ENCODE data around the gene UTP4.
"Not testable (repeated sequence)": the region's sequence is repeated elsewhere in the genome, so short reads cannot be mapped to it uniquely, and the experiment has no call there.

The UTP4 gene

DNA sequence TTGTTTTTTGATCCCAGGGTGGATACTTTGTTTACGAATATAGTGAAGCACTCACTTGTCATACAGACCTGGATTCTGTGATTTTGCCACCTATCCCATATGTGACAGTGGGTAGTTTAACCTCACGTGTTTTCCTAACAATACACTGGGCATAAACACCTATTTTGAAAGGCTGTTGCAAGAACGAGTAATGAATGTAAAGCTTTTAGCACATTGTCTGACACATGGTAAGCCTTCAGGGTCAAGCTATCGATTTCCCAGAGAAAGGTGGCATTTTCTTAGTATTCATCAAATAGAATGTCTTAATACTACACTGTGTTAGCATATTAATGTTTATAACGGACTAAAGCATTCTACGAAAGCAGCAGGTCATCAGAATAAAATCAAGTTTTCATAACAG lies 2.0 kb upstream of the UTP4 start:
- TF ChIP-seq, protein P1, sequence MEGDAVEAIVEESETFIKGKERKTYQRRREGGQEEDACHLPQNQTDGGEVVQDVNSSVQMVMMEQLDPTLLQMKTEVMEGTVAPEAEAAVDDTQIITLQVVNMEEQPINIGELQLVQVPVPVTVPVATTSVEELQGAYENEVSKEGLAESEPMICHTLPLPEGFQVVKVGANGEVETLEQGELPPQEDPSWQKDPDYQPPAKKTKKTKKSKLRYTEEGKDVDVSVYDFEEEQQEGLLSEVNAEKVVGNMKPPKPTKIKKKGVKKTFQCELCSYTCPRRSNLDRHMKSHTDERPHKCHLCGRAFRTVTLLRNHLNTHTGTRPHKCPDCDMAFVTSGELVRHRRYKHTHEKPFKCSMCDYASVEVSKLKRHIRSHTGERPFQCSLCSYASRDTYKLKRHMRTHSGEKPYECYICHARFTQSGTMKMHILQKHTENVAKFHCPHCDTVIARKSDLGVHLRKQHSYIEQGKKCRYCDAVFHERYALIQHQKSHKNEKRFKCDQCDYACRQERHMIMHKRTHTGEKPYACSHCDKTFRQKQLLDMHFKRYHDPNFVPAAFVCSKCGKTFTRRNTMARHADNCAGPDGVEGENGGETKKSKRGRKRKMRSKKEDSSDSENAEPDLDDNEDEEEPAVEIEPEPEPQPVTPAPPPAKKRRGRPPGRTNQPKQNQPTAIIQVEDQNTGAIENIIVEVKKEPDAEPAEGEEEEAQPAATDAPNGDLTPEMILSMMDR (IDR thresholded peaks at IDR 0.05; ENCODE audit: low read depth, low read length, missing control alignments), result no peak
- in situ Hi-C loops (cut with HindIII; ENCODE audit: low sequenced_read_pairs), result no loop called here
- H3K4me3 ChIP-seq (ENCODE audit: low read depth, low read length), result peak overlapping the region; percentile 82
- DNase-seq (ENCODE audit: low read depth), result no peak

GRCh38 chr16:69131167-69131838 lies 1.1 kb upstream of the UTP4 start:
- in situ Hi-C loops (cut with HindIII; ENCODE audit: low sequenced_read_pairs), result no loop called here
- TF ChIP-seq, protein P1 (IDR thresholded peaks at IDR 0.05; ENCODE audit: low read depth, low read length, missing control alignments), result no peak
- DNase-seq (ENCODE audit: low read depth), result no peak

GRCh38 chr16:69131839-69132423 lies 518 bp upstream of the UTP4 start:
- TF ChIP-seq, protein P1 (IDR thresholded peaks at IDR 0.05; ENCODE audit: low read depth, low read length, missing control alignments), result no peak

More at GRCh38 chr16:69131167-69131838, 1.1 kb upstream of the UTP4 start:
- peak overlapping the region; percentile 82 for H3K4me3 ChIP-seq (ENCODE audit: low read depth, low read length)

GRCh38 chr16:69133373-69133954 lies 1.0 kb downstream of the UTP4 start:
- DNase-seq (ENCODE audit: low read depth), result no peak
- TF ChIP-seq, protein P1 (IDR thresholded peaks at IDR 0.05; ENCODE audit: low read depth, low read length, missing control alignments), result no peak
- in situ Hi-C loops (cut with HindIII; ENCODE audit: low sequenced_read_pairs), result no loop called here
- peak overlapping the region; percentile 82 for H3K4me3 ChIP-seq (ENCODE audit: low read depth, low read length)

More at GRCh38 chr16:69131839-69132423, 518 bp upstream of the UTP4 start:
- DNase-seq (ENCODE audit: low read depth), result peak; percentile 38
- peak overlapping the region; percentile 82 for H3K4me3 ChIP-seq (ENCODE audit: low read depth, low read length)
- in situ Hi-C loops (cut with HindIII; ENCODE audit: low sequenced_read_pairs), result no loop called here

DNA sequence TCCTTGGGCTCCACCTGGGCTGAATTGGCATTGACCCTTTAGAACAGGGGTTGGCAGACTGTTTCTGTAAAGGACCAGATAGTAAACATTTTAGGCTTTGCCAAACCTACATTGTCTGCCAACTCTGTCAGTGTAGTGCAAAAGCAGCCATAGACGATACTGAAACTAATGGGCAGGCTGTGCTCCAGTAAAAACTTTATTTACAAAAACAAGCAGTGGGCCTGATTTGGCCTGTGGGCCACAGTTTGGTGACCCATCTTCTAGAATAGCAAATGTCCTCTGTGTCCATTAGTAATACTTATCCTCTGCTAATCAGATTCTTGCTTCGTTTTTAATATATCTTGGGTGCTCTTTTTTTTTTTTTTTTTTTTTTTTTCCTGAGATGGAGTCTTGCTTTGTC lies 6.2 kb downstream of the UTP4 start:
- in situ Hi-C loops (cut with HindIII; ENCODE audit: low sequenced_read_pairs), result no loop called here
- no peak for DNase-seq (ENCODE audit: low read depth)
- TF ChIP-seq, protein P1 (IDR thresholded peaks at IDR 0.05; ENCODE audit: low read depth, low read length, missing control alignments), result no peak
- no peak overlapping the region for H3K4me3 ChIP-seq (ENCODE audit: low read depth, low read length)

DNA sequence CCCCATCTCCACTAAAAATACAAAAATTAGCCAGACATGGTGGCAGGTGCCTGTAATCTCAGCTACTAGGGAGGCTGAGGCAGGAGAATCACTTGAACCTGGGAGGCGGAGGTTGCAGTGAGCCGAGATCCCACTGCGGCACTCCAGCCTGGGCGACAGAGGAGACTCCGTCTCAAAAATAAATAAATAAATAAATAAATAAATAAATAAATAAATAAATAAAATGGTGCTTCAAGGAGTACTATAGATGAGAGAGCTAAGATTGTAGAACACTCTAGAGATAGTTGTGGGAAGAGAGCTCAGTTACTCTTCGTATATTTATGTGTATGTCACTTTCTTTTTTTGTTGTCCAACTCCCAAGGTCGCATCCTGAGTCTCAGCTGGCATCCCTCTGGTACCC lies 7.0 kb downstream of the UTP4 start:
- DNase-seq (ENCODE audit: low read depth); in situ Hi-C loops (cut with HindIII; ENCODE audit: low sequenced_read_pairs); H3K4me3 ChIP-seq (ENCODE audit: low read depth, low read length): not testable (repeated sequence)

- TF ChIP-seq, protein P1 (IDR thresholded peaks at IDR 0.05; ENCODE audit: low read depth, low read length, missing control alignments), result no peak
- in situ Hi-C loops (cut with HindIII; ENCODE audit: low sequenced_read_pairs), result no loop called here
- no peak for DNase-seq (ENCODE audit: low read depth)
- H3K4me3 ChIP-seq (ENCODE audit: low read depth, low read length), result no peak overlapping the region
Measured at GRCh38 chr16:69141014-69141413, 8.6 kb downstream of the UTP4 start.
